ENCODE measurements around the gene ERBB2.

DNA sequence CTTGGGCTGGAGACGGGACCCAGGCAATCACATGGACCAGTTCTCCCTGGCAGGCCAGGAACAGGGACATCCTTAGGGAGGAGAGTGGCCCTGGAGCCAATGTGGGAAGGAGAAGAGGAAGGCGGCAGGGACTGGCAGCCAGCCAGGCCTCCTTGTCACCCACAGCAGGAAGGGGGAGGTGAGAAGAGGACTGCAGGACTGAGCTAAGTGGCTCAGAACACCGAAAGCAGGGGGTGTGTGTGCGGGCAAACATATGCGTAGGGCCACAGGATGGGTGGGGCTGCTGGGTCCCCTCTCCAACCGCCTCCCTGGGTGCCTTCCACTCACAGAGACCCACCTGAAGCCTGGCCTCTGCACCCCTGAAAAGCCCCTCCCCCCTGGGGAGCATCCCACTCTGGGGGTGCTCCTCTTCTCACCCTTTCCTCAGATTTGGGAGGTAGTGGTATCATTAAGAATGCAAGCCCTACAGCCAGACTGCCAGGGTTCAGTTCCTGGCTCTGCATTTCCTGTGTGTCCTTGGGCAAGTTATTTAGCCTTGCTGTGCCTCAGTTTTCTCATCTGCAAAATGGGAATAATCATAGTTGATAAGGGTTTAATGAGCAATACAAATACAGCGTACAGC, 23.6 kb upstream of the ERBB2 start:
- TF ChIP-seq, protein P1, sequence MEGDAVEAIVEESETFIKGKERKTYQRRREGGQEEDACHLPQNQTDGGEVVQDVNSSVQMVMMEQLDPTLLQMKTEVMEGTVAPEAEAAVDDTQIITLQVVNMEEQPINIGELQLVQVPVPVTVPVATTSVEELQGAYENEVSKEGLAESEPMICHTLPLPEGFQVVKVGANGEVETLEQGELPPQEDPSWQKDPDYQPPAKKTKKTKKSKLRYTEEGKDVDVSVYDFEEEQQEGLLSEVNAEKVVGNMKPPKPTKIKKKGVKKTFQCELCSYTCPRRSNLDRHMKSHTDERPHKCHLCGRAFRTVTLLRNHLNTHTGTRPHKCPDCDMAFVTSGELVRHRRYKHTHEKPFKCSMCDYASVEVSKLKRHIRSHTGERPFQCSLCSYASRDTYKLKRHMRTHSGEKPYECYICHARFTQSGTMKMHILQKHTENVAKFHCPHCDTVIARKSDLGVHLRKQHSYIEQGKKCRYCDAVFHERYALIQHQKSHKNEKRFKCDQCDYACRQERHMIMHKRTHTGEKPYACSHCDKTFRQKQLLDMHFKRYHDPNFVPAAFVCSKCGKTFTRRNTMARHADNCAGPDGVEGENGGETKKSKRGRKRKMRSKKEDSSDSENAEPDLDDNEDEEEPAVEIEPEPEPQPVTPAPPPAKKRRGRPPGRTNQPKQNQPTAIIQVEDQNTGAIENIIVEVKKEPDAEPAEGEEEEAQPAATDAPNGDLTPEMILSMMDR (conservative IDR thresholded peaks at IDR 0.05; ENCODE audit: low read depth in 2 of 2), result no peak
- TF ChIP-seq, protein P2, sequence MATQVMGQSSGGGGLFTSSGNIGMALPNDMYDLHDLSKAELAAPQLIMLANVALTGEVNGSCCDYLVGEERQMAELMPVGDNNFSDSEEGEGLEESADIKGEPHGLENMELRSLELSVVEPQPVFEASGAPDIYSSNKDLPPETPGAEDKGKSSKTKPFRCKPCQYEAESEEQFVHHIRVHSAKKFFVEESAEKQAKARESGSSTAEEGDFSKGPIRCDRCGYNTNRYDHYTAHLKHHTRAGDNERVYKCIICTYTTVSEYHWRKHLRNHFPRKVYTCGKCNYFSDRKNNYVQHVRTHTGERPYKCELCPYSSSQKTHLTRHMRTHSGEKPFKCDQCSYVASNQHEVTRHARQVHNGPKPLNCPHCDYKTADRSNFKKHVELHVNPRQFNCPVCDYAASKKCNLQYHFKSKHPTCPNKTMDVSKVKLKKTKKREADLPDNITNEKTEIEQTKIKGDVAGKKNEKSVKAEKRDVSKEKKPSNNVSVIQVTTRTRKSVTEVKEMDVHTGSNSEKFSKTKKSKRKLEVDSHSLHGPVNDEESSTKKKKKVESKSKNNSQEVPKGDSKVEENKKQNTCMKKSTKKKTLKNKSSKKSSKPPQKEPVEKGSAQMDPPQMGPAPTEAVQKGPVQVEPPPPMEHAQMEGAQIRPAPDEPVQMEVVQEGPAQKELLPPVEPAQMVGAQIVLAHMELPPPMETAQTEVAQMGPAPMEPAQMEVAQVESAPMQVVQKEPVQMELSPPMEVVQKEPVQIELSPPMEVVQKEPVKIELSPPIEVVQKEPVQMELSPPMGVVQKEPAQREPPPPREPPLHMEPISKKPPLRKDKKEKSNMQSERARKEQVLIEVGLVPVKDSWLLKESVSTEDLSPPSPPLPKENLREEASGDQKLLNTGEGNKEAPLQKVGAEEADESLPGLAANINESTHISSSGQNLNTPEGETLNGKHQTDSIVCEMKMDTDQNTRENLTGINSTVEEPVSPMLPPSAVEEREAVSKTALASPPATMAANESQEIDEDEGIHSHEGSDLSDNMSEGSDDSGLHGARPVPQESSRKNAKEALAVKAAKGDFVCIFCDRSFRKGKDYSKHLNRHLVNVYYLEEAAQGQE (IDR thresholded peaks at IDR 0.05; ENCODE audit: unreplicated experiment), result no peak
- TF ChIP-seq NANOG (IDR thresholded peaks at IDR 0.05; ENCODE audit: borderline replicate concordance), result no peak
- TF ChIP-seq EZH2phosphoT487 (IDR thresholded peaks at IDR 0.05; ENCODE audit: unreplicated experiment), result no peak

Measured in GM23338 (cell line).